HG03571 (cell line): ENCODE results near the gene ERAL1.
"Not testable (repeated sequence)": the region's sequence is repeated elsewhere in the genome, so short reads cannot be mapped to it uniquely, and the experiment has no call there.

Experiments
- ATAC-seq: cut with Tn5 transposase; IDR thresholded peaks from one replicate; pipeline ENCODE4 v1.9.1; 2021; ENCODE audit not compliant: unreplicated experiment

The ERAL1 gene

GRCh38 chr17:28897769-28898526, 43.1 kb downstream of the ERAL1 start:
- no peak for ATAC-seq

- no peak for ATAC-seq
These were observed 43.7 kb downstream of the ERAL1 start for GRCh38 chr17:28898527-28898955.

- ATAC-seq = no peak
These were observed 44.5 kb downstream of the ERAL1 start for GRCh38 chr17:28899212-28899815.

- ATAC-seq = no peak
These were observed 46.3 kb downstream of the ERAL1 start for GRCh38 chr17:28900986-28901726.

GRCh38 chr17:28901866-28902818, 47.3 kb downstream of the ERAL1 start:
- peak; percentile 32 for ATAC-seq

- ATAC-seq = peak; percentile 83
These were observed 48.2 kb downstream of the ERAL1 start, which contains the start of gene DHRS13 for GRCh38 chr17:28902819-28903545. Gene DHRS13, minus strand, starts transcription at chr17:28903079. Its CDS starts 135 bp downstream, at chr17:28902944.

GRCh38 chr17:28903546-28903841, 48.7 kb downstream of the ERAL1 start:
- not testable (repeated sequence) for ATAC-seq

- ATAC-seq = no peak
These were observed 50.0 kb downstream of the ERAL1 start for GRCh38 chr17:28904800-28905199.

GRCh38 chr17:28906276-28906675, 51.5 kb downstream of the ERAL1 start:
- ATAC-seq = no peak

GRCh38 chr17:28906706-28907438, 52.1 kb downstream of the ERAL1 start:
- ATAC-seq = no peak

GRCh38 chr17:28907709-28908475, 53.1 kb downstream of the ERAL1 start:
- no peak for ATAC-seq

- ATAC-seq = no peak
These were observed 53.9 kb downstream of the ERAL1 start for GRCh38 chr17:28908640-28909167.

GRCh38 chr17:28910534-28910933, 55.7 kb downstream of the ERAL1 start:
- ATAC-seq = no peak
